GM18868 (cell line): ENCODE data around the gene ADRA1B.
A peak's percentile ranks its signal among the peaks of the same experiment; 100 is the strongest.
"Not testable (repeated sequence)": the region's sequence is repeated elsewhere in the genome, so short reads cannot be mapped to it uniquely, and the experiment has no call there.

ENCODE experiments used
- ATAC-seq: cut with Tn5 transposase; IDR thresholded peaks from one replicate; pipeline ENCODE4 v1.9.1; 2021; ENCODE audit warnings: mild to moderate bottlenecking, moderate library complexity; ENCODE audit not compliant: unreplicated experiment

The ADRA1B gene

GRCh38 chr5:160009591-160009989 is 93.3 kb downstream of the ADRA1B start:
- no peak for ATAC-seq

GRCh38 chr5:160011471-160011870 is 95.2 kb downstream of the ADRA1B start:
- no peak for ATAC-seq

GRCh38 chr5:160014197-160014596 is 97.9 kb downstream of the ADRA1B start:
- not testable (repeated sequence) for ATAC-seq

GRCh38 chr5:160018945-160019625 is 102.8 kb downstream of the ADRA1B start:
- no peak for ATAC-seq

- ATAC-seq = no peak
Observed at GRCh38 chr5:160020266-160020770, 104.0 kb downstream of the ADRA1B start.

GRCh38 chr5:160020964-160021363 is 104.7 kb downstream of the ADRA1B start:
- no peak for ATAC-seq

- ATAC-seq = peak; percentile 97
Observed at GRCh38 chr5:160021831-160022446, 105.7 kb downstream of the ADRA1B start.
